ENCODE results near the gene PTPA. TPM values are rescaled to one million over a fixed set of nuclear protein-coding genes. Genes with fewer than 3 reads are reported as not detected.

The PTPA gene
- total and polyA plus RNA-seq, 8 donors, result 32.7 to 71.4 (median 43.3) TPM

DNA sequence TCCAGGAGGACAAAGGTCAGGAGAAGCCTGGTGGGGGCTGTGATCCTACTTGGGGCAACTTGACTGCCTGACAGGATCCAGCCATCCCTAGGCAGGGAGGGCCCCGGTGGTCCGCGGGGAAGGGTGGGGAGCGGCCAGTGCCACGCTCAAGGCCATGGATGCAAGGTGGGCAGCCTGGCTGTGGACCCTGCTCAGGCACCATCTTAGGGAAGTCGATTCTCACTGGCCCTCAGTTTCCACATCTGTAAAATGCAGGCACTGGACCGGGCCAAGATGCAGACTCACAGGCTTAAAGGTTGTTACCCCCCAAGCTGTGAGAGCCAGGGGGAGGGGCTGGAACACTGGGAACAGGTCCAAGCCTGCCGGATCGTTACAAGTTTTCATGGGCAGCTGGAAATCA lies 39.0 kb upstream of the PTPA start:
- no peak for ATAC-seq
- intact Hi-C loops (cut with DNase I), result no loop called here
- H3K27me3 ChIP-seq, result no peaks in the 10 kb centered on the region
- no peaks in the 10 kb centered on the region for H3K4me1 ChIP-seq
- no peak for TF ChIP-seq CTCF (IDR thresholded peaks at IDR 0.05)
- no peaks in the 10 kb centered on the region for H3K9me3 ChIP-seq
- no peak overlapping the region for H3K27ac ChIP-seq
- FAIRE-seq, result no peak
- peak in 1 of 6 donors; percentile 62 for DNase-seq
- 58 to 60% methylated on average over 9 of the region's 9 CpGs for WGBS, 2 donors
- no peak overlapping the region for H3K4me3 ChIP-seq
- H3K36me3 ChIP-seq, result no peaks in the 10 kb centered on the region

DNA sequence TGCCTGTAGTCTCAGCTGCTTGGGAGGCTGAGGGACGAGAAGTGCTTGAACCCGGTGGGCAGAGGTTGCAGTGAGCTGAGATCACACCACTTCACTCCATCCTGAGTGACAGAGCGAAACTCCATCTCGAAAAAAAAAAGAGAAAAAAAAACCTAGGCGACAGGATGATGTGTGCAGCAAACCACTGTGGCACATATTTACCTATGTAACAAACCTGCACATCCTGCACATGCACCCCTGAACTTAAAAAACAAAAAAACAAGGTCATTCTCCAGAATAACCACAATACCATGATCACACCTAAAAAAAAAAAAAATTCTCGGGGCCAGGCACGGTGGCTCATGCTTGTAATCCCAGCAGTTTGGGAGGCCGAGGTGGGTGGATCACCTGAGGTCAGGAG lies 37.8 kb upstream of the PTPA start:
- intact Hi-C loops (cut with DNase I), result no loop called here
- TF ChIP-seq CTCF (IDR thresholded peaks at IDR 0.05), result no peak
- Histone ChIP-seq H3K4me1 (no peaks in the 10 kb centered on the region), H3K4me3 (no peak overlapping the region), H3K36me3 (no peaks in the 10 kb centered on the region), H3K9me3 (no peaks in the 10 kb centered on the region), H3K27me3 (no peaks in the 10 kb centered on the region), H3K27ac (no peak overlapping the region)
- DNase-seq (no peak), ATAC-seq (no peak), FAIRE-seq (no peak)
- WGBS, 2 donors, result 84 to 85% methylated on average over 8 of the region's 8 CpGs

DNA sequence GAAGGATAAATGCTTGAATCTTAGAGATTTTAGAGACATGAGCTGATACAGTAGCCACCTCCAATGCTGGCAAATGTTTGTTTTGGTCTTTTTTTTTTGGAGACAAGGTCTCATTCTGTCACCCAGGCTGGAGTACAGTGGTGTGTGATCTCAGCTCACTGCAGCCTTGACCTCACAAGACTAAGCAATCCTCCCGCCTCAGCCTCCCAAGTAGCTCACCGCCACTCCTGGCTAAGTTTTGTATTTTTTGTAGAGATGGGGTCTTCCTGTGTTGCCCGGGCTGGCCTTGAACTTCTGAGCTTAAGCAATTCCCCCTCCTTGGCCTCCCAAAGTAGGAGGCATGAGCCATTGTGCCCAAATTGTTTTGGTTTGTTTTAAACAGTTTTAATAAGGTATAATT lies 37.1 kb upstream of the PTPA start:
- no peak for ATAC-seq
- no peaks in the 10 kb centered on the region for H3K9me3 ChIP-seq
- intact Hi-C loops (cut with DNase I), result no loop called here
- H3K36me3 ChIP-seq, result no peaks in the 10 kb centered on the region
- H3K4me1 ChIP-seq, result no peaks in the 10 kb centered on the region
- 76 to 78% methylated on average over 3 of the region's 3 CpGs for WGBS, 2 donors
- no peak for DNase-seq
- no peak overlapping the region for H3K4me3 ChIP-seq
- TF ChIP-seq CTCF (IDR thresholded peaks at IDR 0.05), result no peak
- no peaks in the 10 kb centered on the region for H3K27me3 ChIP-seq
- no peak overlapping the region for H3K27ac ChIP-seq
- no peak for FAIRE-seq

DNA sequence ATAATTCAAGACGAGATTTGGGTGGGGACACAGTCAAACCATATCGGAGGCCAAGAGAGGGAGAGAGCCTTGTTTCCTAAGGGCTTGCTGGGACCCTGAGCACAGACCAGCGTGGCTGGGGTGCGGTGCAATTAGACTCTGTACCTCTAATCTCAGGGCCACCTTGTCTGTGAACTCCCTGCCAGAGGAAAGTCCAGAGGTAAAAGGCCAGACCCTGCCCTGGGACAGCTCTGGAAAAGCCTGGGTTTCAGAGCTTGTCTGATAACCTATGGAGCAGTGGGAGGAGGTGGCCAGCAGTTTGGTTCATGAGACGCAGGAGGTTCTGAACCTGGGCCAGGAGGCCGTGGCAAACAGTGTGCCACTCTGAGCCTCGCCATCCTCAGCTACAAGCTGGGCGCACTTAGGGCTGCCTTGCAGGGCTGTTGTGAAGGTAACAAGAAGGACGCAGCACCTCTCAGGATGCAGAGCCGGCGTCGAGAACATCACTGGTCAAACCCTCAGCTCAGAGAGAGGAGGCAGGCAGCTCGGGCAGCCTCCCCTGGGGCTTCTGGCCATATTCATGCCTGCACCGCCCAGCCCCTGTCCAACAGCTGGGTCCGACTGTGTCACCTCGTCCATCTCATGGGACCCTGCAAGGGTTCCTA lies 35.1 kb upstream of the PTPA start:
- ATAC-seq, result no peak
- 82 to 83% methylated on average over 16 of the region's 16 CpGs for WGBS, 2 donors
- intact Hi-C loops (cut with DNase I), result no loop called here
- DNase-seq, result peak in 1 of 6 donors; percentile 40
- Histone ChIP-seq H3K27ac (no peak overlapping the region), H3K27me3 (no peaks in the 10 kb centered on the region), H3K36me3 (no peaks in the 10 kb centered on the region), H3K4me3 (no peak overlapping the region), H3K9me3 (no peaks in the 10 kb centered on the region), H3K4me1 (no peaks in the 10 kb centered on the region)
- FAIRE-seq, result no peak
- TF ChIP-seq CTCF (IDR thresholded peaks at IDR 0.05), result no peak

DNA sequence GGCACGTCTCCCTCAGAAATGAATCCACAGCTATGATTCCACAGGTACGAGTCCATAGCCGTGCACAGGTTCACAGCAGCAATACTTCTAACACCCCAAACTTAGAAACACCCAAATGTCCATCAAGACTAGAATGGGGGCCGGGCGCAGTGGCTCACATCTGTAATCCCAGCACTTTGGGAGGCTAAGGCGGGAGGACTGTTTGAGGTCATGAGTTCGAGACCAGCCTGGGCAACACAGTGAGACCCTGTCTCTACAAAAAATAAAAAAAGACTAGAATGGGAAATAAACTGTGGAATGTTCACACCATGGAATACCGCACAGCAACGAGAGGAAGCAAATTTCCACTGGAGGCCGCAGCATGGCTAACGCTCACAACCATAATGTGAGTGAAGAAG lies 34.6 kb upstream of the PTPA start:
- FAIRE-seq (no peak), DNase-seq (no peak), ATAC-seq (no peak)
- intact Hi-C loops (cut with DNase I), result no loop called here
- H3K36me3 ChIP-seq, result no peaks in the 10 kb centered on the region
- no peaks in the 10 kb centered on the region for H3K9me3 ChIP-seq
- TF ChIP-seq CTCF (IDR thresholded peaks at IDR 0.05), result no peak
- WGBS, 2 donors, result 92 to 96% methylated on average over 11 of the region's 11 CpGs
- H3K4me3 ChIP-seq, result no peak overlapping the region
- no peaks in the 10 kb centered on the region for H3K27me3 ChIP-seq
- H3K27ac ChIP-seq, result no peak overlapping the region
- peaks cover 0 to 2% (median 2%) of the 10 kb centered on the region in 3 donors for H3K4me1 ChIP-seq
